HPDE6-E6E7 (cell line): Measurements from ENCODE around the gene ALOX15B.
"Not testable (repeated sequence)": the region's sequence is repeated elsewhere in the genome, so short reads cannot be mapped to it uniquely, and the experiment has no call there.

ENCODE experiments used
- DNase-seq: peaks from one replicate; pipeline ENCODE4 v3.0.0; 2011; ENCODE audit warnings: missing footprints; ENCODE audit errors: extremely low spot score

The ALOX15B gene

GRCh38 chr17:8041249-8041928, 2.5 kb downstream of the ALOX15B start:
- DNase-seq = peak; percentile 28

DNA sequence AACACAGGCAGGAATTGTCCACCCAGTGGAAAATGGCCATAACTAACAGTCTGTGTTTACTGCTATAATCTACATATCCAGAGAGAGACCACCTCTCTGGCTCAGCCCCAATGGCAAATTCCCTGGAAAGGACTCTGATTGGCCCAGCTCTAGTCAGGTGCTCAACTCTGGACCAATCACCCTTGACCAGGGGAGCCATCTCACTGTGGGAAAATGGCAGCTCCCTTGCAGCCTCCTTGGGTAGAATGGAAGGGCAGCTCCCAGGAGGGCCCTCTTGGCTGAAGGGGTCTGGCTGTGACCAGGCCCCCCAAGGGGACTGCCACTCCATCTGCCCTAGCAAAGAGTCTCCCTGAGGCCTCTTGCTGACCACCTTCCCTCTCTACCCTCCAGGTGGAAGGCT, 3.1 kb downstream of the ALOX15B start:
- DNase-seq = no peak

DNA sequence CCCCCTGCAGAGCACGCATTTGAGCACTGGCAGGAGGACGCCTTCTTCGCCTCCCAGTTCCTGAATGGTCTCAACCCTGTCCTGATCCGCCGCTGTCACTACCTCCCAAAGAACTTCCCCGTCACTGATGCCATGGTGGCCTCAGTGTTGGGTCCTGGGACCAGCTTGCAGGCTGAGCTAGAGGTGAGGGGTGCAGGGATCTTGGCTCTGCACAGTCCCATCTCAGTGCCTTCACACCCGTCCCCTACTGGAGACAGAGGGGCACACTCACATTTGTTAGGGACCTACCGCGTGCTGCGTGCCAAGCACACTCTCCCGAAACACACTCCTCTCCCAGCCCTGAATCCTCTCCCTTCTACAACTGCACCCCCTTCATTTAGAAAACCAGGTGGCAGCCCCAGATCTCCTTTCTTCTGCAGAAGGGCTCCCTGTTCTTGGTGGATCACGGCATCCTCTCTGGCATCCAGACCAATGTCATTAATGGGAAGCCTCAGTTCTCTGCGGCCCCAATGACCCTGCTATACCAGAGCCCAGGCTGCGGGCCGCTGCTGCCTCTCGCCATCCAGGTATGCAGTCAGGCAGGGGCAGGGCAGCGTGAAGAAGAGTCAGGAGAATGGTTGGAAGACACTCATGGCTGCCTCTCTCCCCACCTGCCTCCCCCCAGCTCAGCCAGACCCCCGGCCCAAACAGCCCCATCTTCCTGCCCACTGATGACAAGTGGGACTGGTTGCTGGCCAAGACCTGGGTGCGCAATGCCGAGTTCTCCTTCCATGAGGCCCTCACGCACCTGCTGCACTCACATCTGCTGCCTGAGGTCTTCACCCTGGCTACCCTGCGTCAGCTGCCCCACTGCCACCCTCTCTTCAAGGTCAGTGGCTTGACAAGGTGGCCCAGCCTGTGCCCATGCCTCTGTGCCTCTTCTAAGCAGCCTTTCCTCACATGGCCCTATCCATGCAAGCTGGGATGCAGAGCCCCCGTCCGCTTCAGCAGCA, 6.3 kb downstream of the ALOX15B start:
- no peak for DNase-seq

- no peak for DNase-seq
These were observed 7.6 kb downstream of the ALOX15B start for GRCh38 chr17:8046306-8046928.

DNA sequence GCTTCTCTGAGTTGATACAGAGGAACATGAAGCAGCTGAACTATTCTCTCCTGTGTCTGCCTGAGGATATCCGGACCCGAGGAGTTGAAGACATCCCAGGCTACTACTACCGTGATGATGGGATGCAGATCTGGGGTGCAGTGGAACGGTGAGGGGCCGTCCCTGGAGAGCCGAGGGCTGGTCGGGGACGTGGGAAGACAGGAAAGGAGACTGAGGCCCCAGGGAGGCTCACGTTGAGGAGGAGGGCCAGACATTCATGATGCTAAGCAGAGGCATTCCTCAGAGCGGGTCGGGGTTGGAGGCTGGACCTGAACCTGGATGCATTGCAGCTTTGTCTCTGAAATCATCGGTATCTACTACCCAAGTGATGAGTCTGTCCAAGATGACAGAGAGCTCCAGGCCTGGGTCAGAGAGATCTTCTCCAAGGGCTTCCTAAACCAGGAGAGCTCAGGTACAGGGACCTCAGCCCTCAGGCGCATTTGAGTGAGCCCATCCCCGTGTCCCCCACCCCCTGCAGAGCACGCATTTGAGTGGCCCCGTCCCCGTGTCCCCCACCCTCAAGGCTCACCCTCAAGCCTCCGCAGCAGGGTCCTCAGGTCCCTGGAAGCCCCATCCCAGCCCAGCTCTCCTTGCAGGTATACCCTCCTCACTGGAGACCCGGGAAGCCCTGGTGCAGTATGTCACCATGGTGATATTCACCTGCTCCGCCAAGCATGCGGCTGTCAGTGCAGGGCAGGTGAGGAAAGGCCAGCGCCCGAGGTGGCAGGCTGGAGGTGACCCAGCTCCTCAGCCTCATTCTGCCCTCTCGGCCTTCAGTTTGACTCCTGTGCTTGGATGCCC, 8.3 kb downstream of the ALOX15B start:
- no peak for DNase-seq

GRCh38 chr17:8047769-8048110, 8.9 kb downstream of the ALOX15B start:
- no peak for DNase-seq

DNA sequence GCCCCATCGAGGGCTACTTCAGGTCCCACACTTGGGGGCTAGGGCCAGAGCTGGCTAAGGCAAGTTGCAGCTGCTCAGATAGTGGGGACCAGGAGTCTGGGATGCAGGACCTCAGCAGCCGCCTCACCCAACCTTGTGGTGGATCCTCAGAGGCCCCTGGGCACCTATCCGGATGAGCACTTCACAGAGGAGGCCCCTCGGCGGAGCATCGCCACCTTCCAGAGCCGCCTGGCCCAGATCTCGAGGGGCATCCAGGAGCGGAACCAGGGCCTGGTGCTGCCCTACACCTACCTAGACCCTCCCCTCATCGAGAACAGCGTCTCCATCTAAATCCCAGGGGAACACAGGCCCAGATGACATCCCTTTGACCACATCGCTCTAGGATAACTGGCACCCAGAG, 9.4 kb downstream of the ALOX15B start:
- no peak for DNase-seq

- DNase-seq = no peak
These were observed 9.9 kb downstream of the ALOX15B start for GRCh38 chr17:8048736-8049135.

DNA sequence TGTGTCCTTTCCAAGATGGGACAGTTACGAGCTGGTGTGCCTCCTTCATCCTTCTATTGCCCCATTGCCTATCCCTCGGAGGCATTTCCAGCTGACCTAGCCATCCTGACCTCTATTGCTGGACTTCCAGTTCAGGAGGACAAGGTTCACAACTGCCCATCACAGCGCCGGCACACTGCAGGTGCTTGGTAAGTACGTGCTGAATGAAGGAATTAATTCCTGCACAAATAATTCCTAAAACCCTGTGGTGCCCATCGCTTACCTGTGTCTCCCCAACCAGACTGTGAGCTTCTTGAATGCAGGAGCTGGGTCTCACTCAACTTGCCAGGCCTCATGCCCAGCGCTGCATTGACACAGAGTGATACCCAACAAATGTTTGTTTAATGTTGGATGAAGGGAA, 13.0 kb downstream of the ALOX15B start:
- no peak for DNase-seq

- DNase-seq = no peak
These were observed 13.7 kb downstream of the ALOX15B start for GRCh38 chr17:8052256-8053252.

DNA sequence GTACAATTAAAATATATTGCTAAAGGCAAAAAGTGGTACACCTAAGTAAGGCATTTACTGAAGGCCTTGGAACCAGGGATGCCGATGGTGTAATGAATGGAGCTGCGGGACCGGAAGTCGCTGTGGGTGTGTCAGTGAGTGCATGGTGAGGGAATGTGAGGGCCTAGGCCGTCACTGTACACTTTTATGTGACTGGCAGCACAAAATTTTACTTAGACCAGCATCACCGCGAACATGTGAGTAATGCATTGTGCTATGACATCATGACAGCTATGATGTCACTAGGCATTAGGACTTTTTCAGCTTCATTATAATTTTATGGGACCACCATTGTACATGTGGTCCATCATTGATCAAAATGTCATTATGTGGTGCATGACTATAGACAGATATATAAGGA, 14.7 kb downstream of the ALOX15B start:
- no peak for DNase-seq

- DNase-seq = no peak
These were observed 17.0 kb downstream of the ALOX15B start for GRCh38 chr17:8055851-8056231.

DNA sequence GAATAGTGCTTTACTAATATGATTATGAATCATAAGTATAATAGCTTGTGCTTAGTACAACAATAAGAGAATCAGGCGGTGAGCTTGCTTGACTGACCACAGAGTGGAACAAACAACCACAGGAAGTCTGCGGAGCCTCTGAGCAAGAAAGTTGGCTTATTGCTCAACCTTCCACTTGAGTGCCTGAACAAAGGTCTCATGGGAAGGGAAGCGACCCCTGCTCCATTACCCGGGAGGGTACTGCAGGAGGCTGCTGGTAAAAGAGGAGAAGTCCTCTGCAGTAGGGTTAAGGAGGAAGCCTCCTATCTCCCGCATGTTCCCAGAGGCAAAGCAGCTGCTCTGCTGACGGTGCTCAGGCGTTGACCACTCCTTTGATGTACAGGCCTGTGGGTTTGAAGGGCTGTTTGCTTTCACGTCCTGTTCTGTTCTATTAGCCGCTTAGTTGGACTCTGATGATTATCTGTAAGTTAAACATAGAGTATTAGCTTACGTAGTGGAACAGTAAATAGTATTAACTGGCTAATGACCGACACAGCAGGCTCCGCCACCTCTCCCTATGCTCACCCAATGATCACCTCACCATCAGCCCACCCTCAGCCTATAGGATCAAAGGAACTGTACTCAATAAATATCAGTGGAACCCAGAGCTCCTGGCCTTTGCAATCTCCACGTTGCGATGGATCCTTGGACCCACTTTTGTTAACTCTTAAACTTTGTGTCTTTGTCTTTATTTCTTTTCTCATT, 17.5 kb downstream of the ALOX15B start:
- peak; percentile 44 for DNase-seq

DNA sequence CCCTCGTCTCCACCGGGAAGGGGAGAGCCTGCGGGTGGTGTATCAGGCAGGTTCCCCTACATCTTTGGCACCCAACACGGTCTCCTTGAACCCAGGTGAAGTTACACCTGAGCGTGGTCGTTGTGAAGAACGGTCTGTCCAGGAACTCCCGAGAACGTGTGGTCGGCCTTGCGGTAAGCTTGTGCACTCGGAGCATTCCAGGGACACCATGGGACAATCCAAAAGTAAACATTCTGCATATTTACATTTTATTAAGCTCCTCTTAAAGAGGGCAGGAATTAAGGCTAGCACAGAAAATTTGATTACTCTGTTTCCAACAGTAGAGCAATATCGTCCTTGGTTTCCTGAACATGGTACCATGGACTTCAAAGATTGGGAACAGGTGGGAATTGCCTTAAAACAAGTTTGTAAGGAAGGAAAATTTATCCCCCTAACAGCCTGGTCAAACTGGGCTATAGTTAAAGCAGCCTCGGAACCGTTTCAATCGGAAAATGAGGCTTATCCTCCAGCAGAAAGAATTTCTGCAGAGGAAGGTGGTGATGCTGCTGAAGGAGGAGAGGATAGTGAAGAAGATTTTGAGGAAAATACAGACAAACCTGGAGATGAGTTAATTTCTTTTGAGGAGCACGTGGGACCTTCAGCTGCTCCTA, 18.2 kb downstream of the ALOX15B start:
- no peak for DNase-seq

- peak; percentile 60 for DNase-seq
These were observed 18.8 kb downstream of the ALOX15B start for GRCh38 chr17:8057691-8058114.

DNA sequence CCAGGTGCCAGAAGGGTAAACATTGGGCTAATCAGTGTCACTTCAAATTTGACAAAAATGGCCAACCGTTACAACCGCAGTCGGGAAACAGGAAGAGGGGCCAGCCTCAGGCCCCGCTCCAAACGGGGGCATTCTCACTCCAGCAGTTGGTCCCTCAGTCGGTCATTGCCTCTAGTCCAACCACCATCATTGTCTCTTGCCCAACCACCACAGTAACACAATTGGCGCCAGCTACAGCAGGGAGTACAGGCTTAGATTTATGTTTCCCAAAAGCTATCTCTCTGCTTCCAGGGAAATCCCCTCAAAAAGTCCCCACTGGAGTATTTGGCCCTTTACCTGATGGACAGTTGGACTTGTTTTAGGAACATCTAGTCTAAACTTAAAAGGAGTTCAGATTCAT, 20.3 kb downstream of the ALOX15B start:
- DNase-seq = no peak

GRCh38 chr17:8060274-8060673, 21.4 kb downstream of the ALOX15B start:
- DNase-seq = peak; percentile 62

DNA sequence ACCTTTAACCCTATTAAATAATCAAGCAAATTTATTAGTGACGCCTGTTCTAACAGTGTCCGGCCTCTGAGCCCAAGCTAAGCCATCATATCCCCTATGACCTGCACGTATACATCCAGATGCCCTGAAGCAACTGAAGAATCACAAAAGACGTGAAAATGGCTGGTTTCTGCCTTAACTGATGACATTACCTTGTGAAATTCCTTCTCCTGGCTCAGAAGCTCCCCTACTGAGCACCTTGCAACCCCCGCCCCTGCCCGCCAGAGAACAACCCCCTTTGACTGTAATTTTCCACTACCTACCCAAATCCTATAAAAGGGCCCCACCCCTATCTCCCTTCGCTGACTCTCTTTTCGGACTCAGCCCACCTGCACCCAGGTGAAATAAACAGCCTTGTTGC, 23.0 kb downstream of the ALOX15B start:
- not testable (repeated sequence) for DNase-seq

DNA sequence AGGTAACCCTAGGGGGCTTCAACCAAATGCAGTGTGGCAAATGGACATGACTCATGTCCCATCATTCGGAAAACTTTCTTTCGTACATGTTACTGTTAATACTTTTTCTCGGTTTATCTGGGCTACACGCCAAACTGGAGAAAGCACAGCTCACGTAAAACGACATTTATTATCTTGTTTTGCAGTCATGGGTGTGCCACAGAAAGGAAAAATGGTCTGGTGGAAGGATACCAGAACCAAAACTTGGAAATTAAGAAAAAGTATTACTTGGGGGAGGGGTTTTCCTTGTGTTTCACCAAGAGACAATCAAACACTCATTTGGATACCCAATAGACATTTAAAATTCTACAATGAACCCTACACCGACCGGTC, 23.6 kb downstream of the ALOX15B start:
- no peak for DNase-seq
